Measurements from ENCODE around the gene STK10. TPM values are rescaled to one million over a fixed set of nuclear protein-coding genes. Genes with fewer than 3 reads are reported as not detected.

STK10 gene
- total RNA-seq, 1 experiment from 2014 or later, result 24.9 TPM

GRCh38 chr5:172048539-172049101, 139.4 kb downstream of the STK10 start:
- Histone ChIP-seq H3K9ac (ENCODE audit: low read length) (no peak overlapping the region), H3K4me1 (ENCODE audit: low read length) (no peaks in the 10 kb centered on the region), H3K36me3 (ENCODE audit: insufficient read depth, low read length) (peaks cover 3% of the 10 kb centered on the region), H4K20me1 (ENCODE audit: insufficient read depth, low read depth, low read length) (no peaks in the 10 kb centered on the region), H3K9me2 (replicated peaks; ENCODE audit: insufficient read depth, low read length) (no peaks in the 10 kb centered on the region), H3K79me2 (ENCODE audit: low read length) (no peaks in the 10 kb centered on the region), H3K4me2 (ENCODE audit: low read depth, low read length, poor library complexity, severe bottlenecking) (no peak overlapping the region), H3K27ac (ENCODE audit: low read length) (no peak overlapping the region), H2AFZ (ENCODE audit: low read length) (no peak overlapping the region), H3K4me3 (ENCODE audit: low read length) (no peak overlapping the region), H3K27me3 (ENCODE audit: low read length) (no peaks in the 10 kb centered on the region), H3K9me3 (ENCODE audit: low read length) (no peaks in the 10 kb centered on the region)
- no peak for DNase-seq

GRCh38 chr5:172048170-172048422, 139.9 kb downstream of the STK10 start:
- Histone ChIP-seq H3K27me3 (ENCODE audit: low read length) (no peaks in the 10 kb centered on the region), H3K4me1 (ENCODE audit: low read length) (no peaks in the 10 kb centered on the region), H3K9me3 (ENCODE audit: low read length) (no peaks in the 10 kb centered on the region), H3K4me2 (ENCODE audit: low read depth, low read length, poor library complexity, severe bottlenecking) (no peak overlapping the region), H3K9me2 (replicated peaks; ENCODE audit: insufficient read depth, low read length) (no peaks in the 10 kb centered on the region), H3K79me2 (ENCODE audit: low read length) (no peaks in the 10 kb centered on the region), H3K27ac (ENCODE audit: low read length) (no peak overlapping the region), H2AFZ (ENCODE audit: low read length) (no peak overlapping the region), H3K9ac (ENCODE audit: low read length) (no peak overlapping the region), H3K36me3 (ENCODE audit: insufficient read depth, low read length) (peaks cover 3% of the 10 kb centered on the region), H4K20me1 (ENCODE audit: insufficient read depth, low read depth, low read length) (no peaks in the 10 kb centered on the region), H3K4me3 (ENCODE audit: low read length) (no peak overlapping the region)
- DNase-seq, result no peak

GRCh38 chr5:172046593-172046992, 141.4 kb downstream of the STK10 start:
- DNase-seq, result no peak
- no peaks in the 10 kb centered on the region for H3K9me3 ChIP-seq (ENCODE audit: low read length)
- no peaks in the 10 kb centered on the region for H3K4me1 ChIP-seq (ENCODE audit: low read length)
- H2AFZ ChIP-seq (ENCODE audit: low read length), result no peak overlapping the region
- H3K36me3 ChIP-seq (ENCODE audit: insufficient read depth, low read length), result peaks cover 3% of the 10 kb centered on the region
- no peaks in the 10 kb centered on the region for H3K27me3 ChIP-seq (ENCODE audit: low read length)
- H3K4me3 ChIP-seq (ENCODE audit: low read length), result no peak overlapping the region
- H3K27ac ChIP-seq (ENCODE audit: low read length), result no peak overlapping the region
- no peak overlapping the region for H3K4me2 ChIP-seq (ENCODE audit: low read depth, low read length, poor library complexity, severe bottlenecking)
- 0 out of 2 replicates have a peak, but pooled peaks cover 3% of the 10 kb centered on the region for H4K20me1 ChIP-seq (ENCODE audit: insufficient read depth, low read depth, low read length)
- H3K9ac ChIP-seq (ENCODE audit: low read length), result no peak overlapping the region
- H3K79me2 ChIP-seq (ENCODE audit: low read length), result no peaks in the 10 kb centered on the region
- no peaks in the 10 kb centered on the region for H3K9me2 ChIP-seq (replicated peaks; ENCODE audit: insufficient read depth, low read length)

GRCh38 chr5:172045315-172045632, 142.8 kb downstream of the STK10 start:
- Histone ChIP-seq H3K9me3 (ENCODE audit: low read length) (no peaks in the 10 kb centered on the region), H3K4me1 (ENCODE audit: low read length) (peaks cover 4% of the 10 kb centered on the region), H3K9me2 (replicated peaks; ENCODE audit: insufficient read depth, low read length) (no peaks in the 10 kb centered on the region), H3K27ac (ENCODE audit: low read length) (no peak overlapping the region), H3K9ac (ENCODE audit: low read length) (no peak overlapping the region), H3K27me3 (ENCODE audit: low read length) (no peaks in the 10 kb centered on the region), H3K4me3 (ENCODE audit: low read length) (no peak overlapping the region), H3K79me2 (ENCODE audit: low read length) (no peaks in the 10 kb centered on the region), H4K20me1 (ENCODE audit: insufficient read depth, low read depth, low read length) (0 out of 2 replicates have a peak, but pooled peaks cover 3% of the 10 kb centered on the region), H2AFZ (ENCODE audit: low read length) (no peak overlapping the region), H3K36me3 (ENCODE audit: insufficient read depth, low read length) (peaks cover 3% of the 10 kb centered on the region), H3K4me2 (ENCODE audit: low read depth, low read length, poor library complexity, severe bottlenecking) (no peak overlapping the region)
- DNase-seq, result no peak

- peak; percentile 65 for DNase-seq
- no peak overlapping the region for H3K9ac ChIP-seq (ENCODE audit: low read length)
- no peaks in the 10 kb centered on the region for H3K9me3 ChIP-seq (ENCODE audit: low read length)
- H3K4me2 ChIP-seq (ENCODE audit: low read depth, low read length, poor library complexity, severe bottlenecking), result no peak overlapping the region
- peaks cover 3% of the 10 kb centered on the region for H3K36me3 ChIP-seq (ENCODE audit: insufficient read depth, low read length)
- no peaks in the 10 kb centered on the region for H3K9me2 ChIP-seq (replicated peaks; ENCODE audit: insufficient read depth, low read length)
- H3K4me3 ChIP-seq (ENCODE audit: low read length), result no peak overlapping the region
- H3K4me1 ChIP-seq (ENCODE audit: low read length), result peaks cover 5% of the 10 kb centered on the region
- 0 out of 2 replicates have a peak, but pooled peaks cover 3% of the 10 kb centered on the region for H4K20me1 ChIP-seq (ENCODE audit: insufficient read depth, low read depth, low read length)
- H3K27ac ChIP-seq (ENCODE audit: low read length), result no peak overlapping the region
- H2AFZ ChIP-seq (ENCODE audit: low read length), result no peak overlapping the region
- no peaks in the 10 kb centered on the region for H3K27me3 ChIP-seq (ENCODE audit: low read length)
- no peaks in the 10 kb centered on the region for H3K79me2 ChIP-seq (ENCODE audit: low read length)
Measured at GRCh38 chr5:172044631-172045314, 143.3 kb downstream of the STK10 start.

- no peak overlapping the region for H3K27ac ChIP-seq (ENCODE audit: low read length)
- no peak overlapping the region for H3K9ac ChIP-seq (ENCODE audit: low read length)
- peaks cover 3% of the 10 kb centered on the region; the same call in 1 of the 2 replicates for H3K36me3 ChIP-seq (ENCODE audit: insufficient read depth, low read length)
- no peak overlapping the region for H3K4me2 ChIP-seq (ENCODE audit: low read depth, low read length, poor library complexity, severe bottlenecking)
- no peaks in the 10 kb centered on the region for H3K79me2 ChIP-seq (ENCODE audit: low read length)
- H3K9me2 ChIP-seq (replicated peaks; ENCODE audit: insufficient read depth, low read length), result no peaks in the 10 kb centered on the region
- H3K27me3 ChIP-seq (ENCODE audit: low read length), result no peaks in the 10 kb centered on the region
- peaks cover 5% of the 10 kb centered on the region for H3K4me1 ChIP-seq (ENCODE audit: low read length)
- H3K9me3 ChIP-seq (ENCODE audit: low read length), result no peaks in the 10 kb centered on the region
- H4K20me1 ChIP-seq (ENCODE audit: insufficient read depth, low read depth, low read length), result 0 out of 2 replicates have a peak, but pooled peaks cover 3% of the 10 kb centered on the region
- DNase-seq, result no peak
- no peak overlapping the region for H3K4me3 ChIP-seq (ENCODE audit: low read length)
- no peak overlapping the region for H2AFZ ChIP-seq (ENCODE audit: low read length)
Measured at GRCh38 chr5:172043865-172044264, 144.2 kb downstream of the STK10 start.

GRCh38 chr5:172042183-172042582, 145.8 kb downstream of the STK10 start:
- no peak for DNase-seq
- Histone ChIP-seq H3K4me1 (ENCODE audit: low read length) (peaks cover 5% of the 10 kb centered on the region), H3K9me3 (ENCODE audit: low read length) (no peaks in the 10 kb centered on the region), H3K9ac (ENCODE audit: low read length) (no peak overlapping the region), H3K4me2 (ENCODE audit: low read depth, low read length, poor library complexity, severe bottlenecking) (no peak overlapping the region), H3K27ac (ENCODE audit: low read length) (no peak overlapping the region), H3K9me2 (replicated peaks; ENCODE audit: insufficient read depth, low read length) (no peaks in the 10 kb centered on the region), H2AFZ (ENCODE audit: low read length) (no peak overlapping the region), H3K36me3 (ENCODE audit: insufficient read depth, low read length) (peaks cover 3% of the 10 kb centered on the region; the same call in 1 of the 2 replicates), H3K27me3 (ENCODE audit: low read length) (no peaks in the 10 kb centered on the region), H4K20me1 (ENCODE audit: insufficient read depth, low read depth, low read length) (0 out of 2 replicates have a peak, but pooled peaks cover 3% of the 10 kb centered on the region), H3K4me3 (ENCODE audit: low read length) (no peak overlapping the region), H3K79me2 (ENCODE audit: low read length) (no peaks in the 10 kb centered on the region)

- H2AFZ ChIP-seq (ENCODE audit: low read length), result no peak overlapping the region
- 0 out of 2 replicates have a peak, but pooled peaks cover 3% of the 10 kb centered on the region for H4K20me1 ChIP-seq (ENCODE audit: insufficient read depth, low read depth, low read length)
- no peak overlapping the region for H3K4me3 ChIP-seq (ENCODE audit: low read length)
- no peak overlapping the region for H3K4me2 ChIP-seq (ENCODE audit: low read depth, low read length, poor library complexity, severe bottlenecking)
- no peak overlapping the region for H3K9ac ChIP-seq (ENCODE audit: low read length)
- H3K79me2 ChIP-seq (ENCODE audit: low read length), result no peaks in the 10 kb centered on the region
- no peaks in the 10 kb centered on the region for H3K27me3 ChIP-seq (ENCODE audit: low read length)
- H3K4me1 ChIP-seq (ENCODE audit: low read length), result peaks cover 5% of the 10 kb centered on the region
- DNase-seq, result no peak
- H3K9me3 ChIP-seq (ENCODE audit: low read length), result no peaks in the 10 kb centered on the region
- no peak overlapping the region for H3K27ac ChIP-seq (ENCODE audit: low read length)
- no peaks in the 10 kb centered on the region for H3K9me2 ChIP-seq (replicated peaks; ENCODE audit: insufficient read depth, low read length)
- H3K36me3 ChIP-seq (ENCODE audit: insufficient read depth, low read length), result no peaks in the 10 kb centered on the region
Measured at GRCh38 chr5:172038167-172038566, 149.9 kb downstream of the STK10 start.
